ENCODE measurements around the gene SWI5.

The SWI5 gene

GRCh38 chr9:128252317-128253139 lies 23.5 kb upstream of the SWI5 start:
- DNase-seq = peak in 1 of 2 donors; percentile 15

- DNase-seq = no peak
Measured at GRCh38 chr9:128253140-128253990, 22.7 kb upstream of the SWI5 start.

DNA sequence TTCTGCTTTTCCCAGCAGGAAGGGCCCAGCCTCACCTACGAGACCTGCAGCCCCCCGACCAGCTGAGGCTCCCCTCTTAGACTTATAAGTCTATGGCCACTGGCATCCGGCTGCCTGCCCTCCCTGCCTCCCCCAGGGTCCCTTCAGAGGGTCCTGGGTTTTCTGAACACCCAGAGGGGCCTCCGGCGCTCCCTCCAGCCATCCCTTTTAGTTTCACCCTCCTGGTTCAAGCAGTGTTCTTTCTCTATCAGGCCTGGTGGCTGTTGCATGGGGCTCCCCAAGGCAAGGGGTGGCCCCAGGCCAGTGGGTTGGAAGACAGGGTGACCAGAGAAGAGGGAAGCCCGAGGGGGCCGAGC lies 22.1 kb upstream of the SWI5 start:
- DNase-seq = no peak

GRCh38 chr9:128254362-128254761 lies 21.7 kb upstream of the SWI5 start:
- no peak for DNase-seq

DNA sequence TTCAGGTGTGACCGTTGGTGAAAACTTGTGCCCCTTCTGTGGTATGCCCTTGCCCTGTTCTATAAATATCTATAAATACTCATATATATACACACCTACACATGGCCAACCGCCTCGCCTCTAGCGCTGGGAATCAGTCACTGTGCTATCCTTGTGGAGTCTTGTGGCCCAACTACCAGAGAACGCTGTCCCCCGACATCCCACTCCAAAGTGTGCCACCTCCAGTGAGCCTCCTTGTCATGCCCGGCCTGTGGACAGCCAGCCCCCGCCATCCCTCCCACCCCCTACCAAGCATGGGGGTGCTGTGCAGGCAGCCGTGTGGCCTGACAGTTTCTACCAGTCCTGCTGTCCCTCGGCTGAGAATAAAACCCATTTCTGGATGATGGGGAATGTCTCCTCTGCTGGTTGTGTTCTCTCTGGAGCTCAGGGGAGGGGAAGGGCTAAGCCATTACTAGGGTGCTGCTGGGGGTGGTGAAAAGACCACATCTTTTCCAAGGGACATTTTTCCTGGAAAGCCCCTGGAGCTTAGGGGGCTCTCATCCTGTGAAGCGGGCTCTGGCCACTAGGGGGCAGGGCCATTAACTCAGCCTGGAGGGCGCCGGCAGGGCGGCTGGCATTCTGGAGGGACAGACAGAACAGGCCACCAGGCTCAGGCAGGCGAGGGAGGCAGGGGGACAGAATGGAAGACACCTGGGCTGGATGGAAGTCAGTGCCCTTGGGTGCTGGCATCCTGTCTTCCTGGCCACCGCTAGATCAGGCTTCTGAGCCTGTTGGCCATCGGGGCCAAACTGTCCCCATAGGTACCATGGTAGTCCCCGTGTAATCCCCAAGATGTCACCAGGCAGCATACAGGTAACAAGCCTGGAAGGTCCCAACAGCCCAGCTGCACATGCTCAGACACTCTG lies 21.0 kb upstream of the SWI5 start:
- DNase-seq = peak; percentile 22 to 75

- DNase-seq = no peak
Measured at GRCh38 chr9:128257086-128257825, 18.8 kb upstream of the SWI5 start.

- DNase-seq = no peak
Measured at GRCh38 chr9:128257907-128258306, 18.2 kb upstream of the SWI5 start.

GRCh38 chr9:128258326-128258725 lies 17.8 kb upstream of the SWI5 start:
- DNase-seq = no peak

DNA sequence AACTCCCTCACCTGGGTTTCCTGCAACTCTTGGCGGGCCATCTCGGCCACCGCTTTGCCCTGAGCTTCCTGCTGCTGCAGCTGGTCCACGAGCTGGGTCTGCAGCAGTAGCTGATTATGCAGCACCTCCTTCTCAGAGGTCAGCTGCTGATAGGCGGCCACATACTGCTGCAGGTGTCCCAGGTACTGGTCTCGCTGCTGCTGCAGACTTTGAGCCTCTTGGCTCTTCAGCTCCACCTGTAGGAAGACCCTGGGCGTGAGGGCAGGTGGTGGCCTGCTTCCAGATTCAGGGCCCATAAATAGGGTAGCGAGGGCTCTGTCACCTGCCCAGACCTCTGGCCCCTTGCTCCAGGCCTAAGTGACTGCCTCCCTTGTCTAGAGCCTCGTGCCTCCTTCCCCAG lies 16.9 kb upstream of the SWI5 start:
- no peak for DNase-seq

- no peak for DNase-seq
Measured at GRCh38 chr9:128260340-128260739, 15.7 kb upstream of the SWI5 start.

- no peak for DNase-seq
Measured at GRCh38 chr9:128262687-128263086, 13.4 kb upstream of the SWI5 start.

GRCh38 chr9:128265348-128265847 lies 10.7 kb upstream of the SWI5 start:
- no peak for DNase-seq

- no peak for DNase-seq
Measured at GRCh38 chr9:128266868-128267590, 9.0 kb upstream of the SWI5 start.

GRCh38 chr9:128271112-128271511 lies 5.0 kb upstream of the SWI5 start:
- no peak for DNase-seq

DNA sequence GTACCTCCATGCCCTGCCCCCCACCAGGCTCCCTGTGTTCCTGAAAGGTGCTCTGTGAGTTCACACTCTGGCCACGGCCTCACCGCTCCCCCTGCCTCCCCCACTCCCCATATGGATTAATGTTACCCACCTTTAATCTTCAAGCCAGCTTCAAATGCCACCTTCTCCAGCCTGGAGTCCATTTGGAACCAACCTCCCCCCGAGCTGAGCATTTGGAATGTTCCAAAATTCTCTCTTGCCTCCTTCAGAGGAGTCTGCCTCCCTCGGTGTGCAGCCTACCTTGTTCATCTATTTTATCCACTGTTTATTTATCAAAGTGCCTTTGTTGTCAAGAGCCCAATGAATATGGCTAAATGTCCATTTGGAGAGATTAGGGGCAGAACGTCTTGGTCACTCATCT lies 4.6 kb upstream of the SWI5 start:
- DNase-seq = no peak

DNA sequence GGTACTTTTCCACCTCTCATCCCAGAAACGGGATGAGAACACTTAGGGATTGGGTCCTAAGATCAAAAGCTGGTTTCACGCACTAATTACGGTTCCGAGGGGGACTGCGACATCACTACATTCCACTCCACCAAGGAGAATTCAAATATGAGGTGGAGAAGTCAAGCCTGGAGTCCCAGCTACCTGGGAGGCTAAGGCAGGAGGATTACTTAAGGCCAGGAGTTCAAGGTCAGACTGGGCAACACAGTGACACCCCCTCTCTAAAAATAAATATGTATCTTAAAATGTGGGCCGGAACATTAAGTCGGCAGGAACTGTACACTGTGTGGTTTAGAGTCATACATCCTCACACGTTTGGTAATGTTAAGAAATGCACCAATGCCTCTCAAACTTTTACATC lies 1.8 kb upstream of the SWI5 start:
- DNase-seq = no peak

DNA sequence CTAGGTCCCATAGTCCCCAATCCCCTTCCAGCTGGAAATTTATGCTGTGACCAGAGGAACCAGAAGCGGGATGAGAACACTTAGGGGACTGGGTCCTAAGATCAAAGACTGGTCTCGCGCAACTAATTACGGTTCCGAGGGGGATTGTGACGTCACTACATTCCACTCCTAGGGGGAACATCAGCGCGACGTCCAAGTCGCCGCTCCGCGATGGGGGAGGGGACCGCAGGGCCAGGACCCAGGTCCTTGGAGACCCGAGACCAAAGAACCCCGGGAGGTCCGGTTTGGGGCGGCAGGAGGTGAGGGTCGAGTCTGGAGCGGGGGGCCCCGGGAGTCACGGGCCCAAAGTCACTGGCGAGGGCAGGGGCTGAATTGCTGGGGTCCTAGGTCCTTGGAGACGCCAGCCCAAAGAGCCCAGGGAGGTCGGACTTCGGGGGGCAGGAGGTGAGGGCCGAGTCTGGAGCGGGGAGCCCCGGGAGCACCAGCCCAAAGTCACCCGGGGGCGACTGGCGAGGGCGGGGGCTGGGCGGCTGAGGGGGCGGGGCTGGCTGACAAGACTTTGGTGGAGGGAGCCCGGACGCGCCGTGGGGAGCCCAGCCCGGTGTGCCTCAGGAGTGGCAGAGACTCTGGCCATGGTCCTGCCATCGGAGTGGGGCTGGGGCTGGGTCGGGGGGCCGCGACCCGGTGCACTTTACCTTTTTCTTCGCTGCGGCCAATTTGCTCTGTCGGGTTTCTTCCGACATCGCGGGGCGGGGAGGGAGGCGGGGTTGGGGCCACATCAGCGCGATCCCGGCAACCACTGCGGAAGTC lies 673 bp upstream of the SWI5 start, which contains the start of gene GOLGA2:
GOLGA2 (minus strand) TSS at position 810 of the 810 bp plus-strand sequence; CDS start at position 779, 31 bp downstream.
- peak in 1 of 2 donors; percentile 17 for DNase-seq

DNA sequence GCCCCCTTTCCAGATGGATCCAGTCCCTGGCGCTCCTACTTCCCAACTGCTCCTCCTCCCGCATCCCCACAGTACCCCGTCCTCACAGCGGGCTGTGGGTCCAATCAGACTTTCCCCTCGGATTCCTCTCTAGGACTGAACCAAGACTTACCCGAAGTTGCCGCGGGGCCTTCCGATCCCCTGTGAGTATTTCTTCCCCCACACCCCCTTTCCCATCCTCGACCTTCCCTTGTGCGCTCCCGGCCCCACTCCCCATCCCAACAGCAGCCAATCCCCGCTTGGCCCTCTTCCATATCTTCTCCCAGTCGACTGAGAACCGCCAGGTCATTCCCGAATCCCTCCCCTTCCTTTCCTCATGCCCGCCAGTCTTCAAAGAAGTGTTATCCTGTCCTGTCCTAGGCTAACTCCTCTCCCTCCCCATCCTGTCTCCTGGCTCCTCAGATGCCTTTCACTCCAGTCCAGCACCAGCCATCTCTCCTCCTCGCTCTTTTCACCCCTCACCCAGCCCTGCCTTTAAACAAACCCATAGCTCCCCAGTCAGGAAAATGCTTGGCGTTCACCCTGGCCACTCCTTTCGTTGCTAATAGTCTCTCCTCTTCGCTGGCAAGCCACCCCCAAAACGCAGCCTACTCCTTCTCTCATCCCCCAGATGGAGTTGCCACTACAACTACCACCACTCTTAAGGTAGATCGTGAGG lies 646 bp downstream of the SWI5 start:
- DNase-seq = no peak

All from inflammatory macrophage treated with lipopolysaccharide for 1 hour (primary cell).